ENCODE measurements around the gene BCL7B. TPM values are rescaled to one million over a fixed set of nuclear protein-coding genes. Genes with fewer than 3 reads are reported as not detected.

The BCL7B gene
- total and polyA plus RNA-seq, 10 of the 15 experiments (the other 5 are each of a cell fraction or from before 2014, with no cell fraction given): 10.9 to 61.8 (median 50.2) TPM

- no peaks in the 10 kb centered on the region for H3K9me3 ChIP-seq (replicated peaks; ENCODE audit: control insufficient read depth, insufficient read depth, low read length)
- ATAC-seq (no peak), FAIRE-seq (no peak), DNase-seq (ENCODE audit: low read depth, low spot score) (no peak)
- POLR2A ChIA-PET: interaction anchor here (1.3 kb wide), 1 partner anchor 22 kb away, joined by 4 read pairs; no protein-coding TSS in a partner anchor
- H4K20me1 ChIP-seq (ENCODE audit: control insufficient read depth, insufficient read depth): no peaks in the 10 kb centered on the region
- no peak overlapping the region for H3K27ac ChIP-seq (ENCODE audit: control insufficient read depth, insufficient read depth)
- H3K9ac ChIP-seq (ENCODE audit: control insufficient read depth, insufficient read depth, low read length): no peak overlapping the region
- H3K4me1 ChIP-seq (ENCODE audit: control insufficient read depth, insufficient read depth, low read length): no peaks in the 10 kb centered on the region
- RAD21 ChIA-PET (ENCODE audit: unreplicated experiment): no interaction called here
- 67% methylated on average over 5 of the region's 5 CpGs for WGBS (ENCODE audit: insufficient coverage, insufficient replicate concordance, low lambda C conversion rate, missing lambda C conversion rate)
- H3K79me2 ChIP-seq (ENCODE audit: control insufficient read depth, insufficient read depth, low read length): no peaks in the 10 kb centered on the region
- SMC1A ChIA-PET (ENCODE audit: uncharacterized antibody, unreplicated experiment): interaction anchor here (0.6 to 1.6 kb wide), 2 partner anchors 9 to 687 kb away, joined by 3 to 4 read pairs; no protein-coding TSS in a partner anchor
- no peak overlapping the region for H3K4me2 ChIP-seq (ENCODE audit: control insufficient read depth, insufficient read depth)
- no TSS peak for BruUV-seq (replicated peaks)
- H3K27me3 ChIP-seq (replicated peaks in 1 of 2; ENCODE audit: control insufficient read depth in 2 of 2, insufficient read depth in 2 of 2, low read length in 1 of 2): no peaks in the 10 kb centered on the region
- no peak overlapping the region for H3K4me3 ChIP-seq
- peaks cover 10 to 13% of the 10 kb centered on the region in 2 experiments; a peak in 3 of 4 replicates for H3K36me3 ChIP-seq (ENCODE audit: control insufficient read depth in 2 of 2, insufficient read depth in 2 of 2, low read length in 1 of 2)
- intact Hi-C loops (cut with micrococcal nuclease; ENCODE audit: unreplicated experiment): no loop called here
- no peak overlapping the region for H2AFZ ChIP-seq (ENCODE audit: control insufficient read depth, low read depth, low read length)
- CTCF ChIA-PET: interaction anchor here (1.1 kb wide), 1 partner anchor 64 kb away, joined by 3 read pairs; no protein-coding TSS in a partner anchor
- TF ChIP-seq RB1 (IDR thresholded peaks at IDR 0.05; ENCODE audit: borderline replicate concordance): no peak
- no peak for TF ChIP-seq TAF1 (IDR thresholded peaks at IDR 0.05; ENCODE audit: borderline replicate concordance, low read depth, low read length)
- TF ChIP-seq BRCA1 (IDR thresholded peaks at IDR 0.05; ENCODE audit: low read depth, low read length): no peak
- TF ChIP-seq CREB1 (IDR thresholded peaks at IDR 0.05; ENCODE audit: low read depth): no peak
- no peak for TF ChIP-seq CHD2 (IDR thresholded peaks at IDR 0.05; ENCODE audit: borderline replicate concordance, low read depth, low read length)
- no peak for TF ChIP-seq SREBF2 (IDR thresholded peaks at IDR 0.05; ENCODE audit: low read length)
- no peak for TF ChIP-seq ZSCAN29 (IDR thresholded peaks at IDR 0.05)
- no peak for TF ChIP-seq RBBP5 (conservative IDR thresholded peaks at IDR 0.05)
- TF ChIP-seq SP1 (IDR thresholded peaks at IDR 0.05; ENCODE audit: low read depth, low read length): no peak
- TF ChIP-seq RUNX3 (IDR thresholded peaks at IDR 0.05; ENCODE audit: low read length): no peak
- in situ Hi-C loops (cut with MboI): no loop called here
Observed at GRCh38 chr7:73569042-73569608, 11.6 kb upstream of the BCL7B start.
